HepG2 (cell line): ENCODE results near the gene MAGEC1. TPM values are rescaled to one million over a fixed set of nuclear protein-coding genes. Genes with fewer than 3 reads are reported as not detected.

Experiments used
- ATAC-seq: fragments of 200-7000 bp; cut with Tn5 transposase; 3 replicates; pipeline ENCODE4 v1.9.1; 2020; ENCODE audit warnings: mild to moderate bottlenecking, moderate library complexity
- BruUV-seq: library from RNA; stranded (reverse); fragments of 400-500 nt; replicated peaks from 2 replicates; lab custom pipeline; 2021; lab: Mats Ljungman, UMichigan
- CTCF ChIA-PET: fragments of 300-600 bp; formaldehyde crosslinking; extraction: SDS; loops from one replicate; lab custom pipeline; 2021; ENCODE audit warnings: low total read pairs, inconsistent platforms, low intra/inter-chr PET ratio; lab: Yijun Ruan, JAX
- POLR2A ChIA-PET: fragments of 350-600 bp; sonication (Branson Sonifier 250); formaldehyde crosslinking; loops from one replicate; lab custom pipeline; 2020; ENCODE audit warnings: antibody characterized with exemption, inconsistent platforms; lab: Yijun Ruan, JAX
- DNase-seq: peaks from one replicate; pipeline ENCODE4 v3.0.0-alpha.2; 2015; ENCODE audit warnings: low spot score
- FAIRE-seq: peaks from 3 replicates; lab custom pipeline; 2011; peaks lifted over from hg19 to GRCh38; lab: Jason Lieb, UNC
- H2AFZ ChIP-seq: one replicate; pipeline ENCODE4 v1.6.1; 2011; ENCODE audit warnings: low read length, inconsistent platforms
- H3K27ac ChIP-seq: fragments of 300-600 bp; 3 replicates; pipeline ENCODE4 v1.8.0; 2011; ENCODE audit warnings: mixed run types, mild to moderate bottlenecking, mixed read lengths, low read length, inconsistent platforms; ENCODE audit not compliant: insufficient read depth; ENCODE audit errors: extremely low read length
- H3K27me3 ChIP-seq, 2 experiments: fragments of 200-600 bp in 1 of 2; 2 replicates in 1 of 2; 3 replicates in 1 of 2; pipeline versions ENCODE4 v1.6.0 to v1.8.0; 2011; ENCODE audit warnings: low read length in 2 of 2, mild to moderate bottlenecking in 2 of 2, moderate library complexity in 2 of 2, inconsistent platforms in 1 of 2; ENCODE audit not compliant: insufficient read depth in 2 of 2, control insufficient read depth in 1 of 2
- H3K36me3 ChIP-seq, 2 experiments: fragments of 200-600 bp in 1 of 2; replicated peaks in 1 of 2; 2 replicates in 1 of 2; 3 replicates in 1 of 2; pipeline versions ENCODE4 v1.5.1 to v1.8.0; 2011; ENCODE audit warnings: low read length in 2 of 2, inconsistent platforms in 1 of 2; ENCODE audit not compliant: insufficient read depth in 2 of 2, control insufficient read depth in 1 of 2
- H3K4me1 ChIP-seq: 2 replicates; pipeline ENCODE4 v1.5.1; 2012; ENCODE audit warnings: low read length, inconsistent platforms; ENCODE audit not compliant: insufficient read depth
- H3K4me2 ChIP-seq: 2 replicates; pipeline ENCODE4 v1.6.0; 2011; ENCODE audit warnings: low read depth, low read length, inconsistent platforms
- H3K4me3 ChIP-seq, 3 experiments: fragments of 200-600 bp in 1 of 3; sonication (generic), shearing (Covaris generic) in 1 of 3; replicated peaks in 1 of 3; 2 replicates each; pipeline ENCODE4 v1.5.1; 2011 to 2016; ENCODE audit warnings: low read length in 3 of 3, inconsistent platforms in 2 of 3, low read depth in 2 of 3, mild to moderate bottlenecking in 2 of 3, control low read depth in 1 of 3, mixed read lengths in 1 of 3; ENCODE audit not compliant: insufficient read depth in 1 of 3
- H3K79me2 ChIP-seq: one replicate; pipeline ENCODE4 v1.6.1; 2011; ENCODE audit warnings: low read length, inconsistent platforms; ENCODE audit not compliant: insufficient read depth
- H3K9ac ChIP-seq: 2 replicates; pipeline ENCODE4 v1.6.0; 2011; ENCODE audit warnings: mild to moderate bottlenecking, low read depth, low read length, inconsistent platforms; ENCODE audit not compliant: insufficient read depth
- H3K9me3 ChIP-seq: 2 replicates; pipeline ENCODE4 v1.5.1; 2012; ENCODE audit warnings: mild to moderate bottlenecking, low read length
- H4K20me1 ChIP-seq: 2 replicates; pipeline ENCODE4 v1.6.0; 2011; ENCODE audit warnings: inconsistent platforms, mild to moderate bottlenecking, low read length, moderate library complexity; ENCODE audit not compliant: insufficient read depth
- DNMT1 ChIP-seq: sonication (generic); formaldehyde crosslinking; IDR thresholded peaks from 2 replicates; pipeline ENCODE4 v1.5.1; 2020; ENCODE audit warnings: mild to moderate bottlenecking, missing genetic modification reagents
- DPF2 ChIP-seq: sonication (generic); formaldehyde crosslinking; IDR thresholded peaks from 2 replicates; pipeline ENCODE4 v1.4.0; 2020; ENCODE audit warnings: mild to moderate bottlenecking, low read depth, missing genetic modification reagents, borderline replicate concordance
- HOXD1 ChIP-seq: sonication (generic); formaldehyde crosslinking; IDR thresholded peaks from 2 replicates; pipeline ENCODE4 v1.5.0; 2020; ENCODE audit warnings: missing genetic modification reagents
- SALL1 ChIP-seq: sonication (generic); formaldehyde crosslinking; IDR thresholded peaks from 2 replicates; pipeline ENCODE4 v1.8.0; 2022; ENCODE audit warnings: mild to moderate bottlenecking, missing genetic modification reagents
- SYNCRIP ChIP-seq: fragments of 200-400 bp; formaldehyde crosslinking; IDR thresholded peaks from 2 replicates; pipeline ENCODE4 v1.6.1; 2018; ENCODE audit warnings: mild to moderate bottlenecking, low read depth, low read length; ENCODE audit not compliant: insufficient read depth
- THAP11 ChIP-seq: IDR thresholded peaks from 2 replicates; pipeline ENCODE4 v1.6.1; 2016; ENCODE audit warnings: missing biosample characterization, missing genetic modification reagents
- THYN1 ChIP-seq: sonication (generic); formaldehyde crosslinking; IDR thresholded peaks from 2 replicates; pipeline ENCODE4 v1.8.1; 2023; ENCODE audit warnings: low read depth, mild to moderate bottlenecking, moderate library complexity, missing genetic modification reagents, borderline replicate concordance
- ZFP36L2 ChIP-seq: sonication (generic); formaldehyde crosslinking; IDR thresholded peaks from 2 replicates; pipeline ENCODE4 v1.4.0; 2020; ENCODE audit warnings: missing genetic modification reagents
- ZFP82 ChIP-seq: sonication (generic); formaldehyde crosslinking; IDR thresholded peaks from 2 replicates; pipeline ENCODE4 v1.5.1; 2020; ENCODE audit warnings: mild to moderate bottlenecking, missing genetic modification reagents, borderline replicate concordance
- ZNF296 ChIP-seq: sonication (generic); formaldehyde crosslinking; conservative IDR thresholded peaks from 2 replicates; pipeline ENCODE4 v1.5.0; 2020; ENCODE audit warnings: mild to moderate bottlenecking, missing genetic modification reagents
- WGBS: methylation state at CpG from one replicate; pipeline ENCODE4 v1.1.6; 2017; ENCODE audit warnings: low lambda C conversion rate; 5-methylcytosine and 5-hydroxymethylcytosine counted together
- in situ Hi-C: cut with HindIII; loops from 2 replicates; pipeline ENCODE4 v1.10.0; 2017; ENCODE audit warnings: low pct_unique_long_range_greater_than_20kb; ENCODE audit not compliant: extremely low pct_ligation_motif_present
- intact Hi-C: fragments of 100-400 bp; cut with micrococcal nuclease; formaldehyde crosslinking; loops from one replicate; pipeline ENCODE4 v1.10.0; 2022; ENCODE audit not compliant: unreplicated experiment
- polyA plus RNA-seq, 8 experiments: library from polyadenylated mRNA; depleted of rRNA in 3 of 8; stranded (reverse) in 7 of 8; unstranded in 1 of 8; fragments of >200 nt; fragmentation: Illumina TruSeq in 4 of 8; extraction: Trizol in 4 of 8; gene quantifications; 2 replicates each; pipeline versions ENCODE4 v1.2.1 to v1.2.3, GENCODE V29; 2011 to 2016; ENCODE audit warnings: low read depth in 4 of 8, missing spikeins in 1 of 8, mixed read lengths in 1 of 8; ENCODE audit not compliant: insufficient read depth in 1 of 8
- total RNA-seq, 5 experiments: library from RNA; depleted of rRNA; stranded (reverse); fragments of >200 nt; fragmentation: Illumina TruSeq; extraction: Trizol; gene quantifications; 2 replicates each; pipeline ENCODE4 v1.2.3, GENCODE V29; 2016; ENCODE audit warnings: low read depth in 1 of 5
- TF ChIP-seq, protein P1 (sequence below): IDR thresholded peaks from 2 replicates; pipeline ENCODE4 v1.6.1; 2016; ENCODE audit warnings: missing genetic modification reagents, missing compliant biosample characterization
- TF ChIP-seq, protein P2 (sequence below): sonication (generic); formaldehyde crosslinking; IDR thresholded peaks from 2 replicates; pipeline ENCODE4 v1.5.0; 2020; ENCODE audit warnings: mild to moderate bottlenecking, missing genetic modification reagents

MAGEC1 gene
- total and polyA plus RNA-seq, 2 of the 13 experiments (the other 11 are each of a cell fraction or from before 2014, with no cell fraction given) = not detected

DNA sequence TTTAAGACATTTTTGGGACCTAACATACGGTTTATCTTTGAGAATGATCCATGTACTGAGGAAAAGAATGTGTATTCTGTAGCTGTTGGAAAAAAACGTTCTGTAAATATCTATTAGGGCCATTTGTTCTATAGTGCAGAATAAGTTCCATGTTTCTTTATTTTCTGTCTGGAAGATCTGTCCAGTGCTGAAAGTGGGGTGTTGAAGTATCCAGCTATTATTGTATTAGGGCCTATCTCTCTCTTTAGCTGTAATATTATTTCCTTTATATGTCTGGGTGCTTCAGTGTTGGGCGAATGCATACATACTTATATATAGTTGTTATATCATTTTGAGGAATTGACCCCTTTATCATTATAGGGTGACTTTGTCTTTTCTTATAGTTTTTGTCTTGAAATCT, 24.7 kb downstream of the MAGEC1 start:
- no TSS peak for BruUV-seq
- no peak overlapping the region for H2AFZ ChIP-seq
- 2% methylated on average over 3 of the region's 3 CpGs for WGBS
- in situ Hi-C loops = no loop called here
- no peaks in the 10 kb centered on the region for H4K20me1 ChIP-seq
- FAIRE-seq (no peak), ATAC-seq (no peak), DNase-seq (no peak)
- no peak overlapping the region for H3K4me3 ChIP-seq
- H3K4me1 ChIP-seq = no peaks in the 10 kb centered on the region
- no peak overlapping the region for H3K9ac ChIP-seq
- peaks cover 42% of the 10 kb centered on the region for H3K9me3 ChIP-seq
- no peaks in the 10 kb centered on the region for H3K79me2 ChIP-seq
- H3K27ac ChIP-seq = no peak overlapping the region
- no peaks in the 10 kb centered on the region for H3K36me3 ChIP-seq
- intact Hi-C loops = no loop called here
- no peaks in the 10 kb centered on the region for H3K27me3 ChIP-seq
- POLR2A ChIA-PET = no interaction called here
- H3K4me2 ChIP-seq = no peak overlapping the region
- CTCF ChIA-PET = no interaction called here
- TF ChIP-seq THYN1 (CRISPR knock-in tag) = no peak
- TF ChIP-seq, protein P1, sequence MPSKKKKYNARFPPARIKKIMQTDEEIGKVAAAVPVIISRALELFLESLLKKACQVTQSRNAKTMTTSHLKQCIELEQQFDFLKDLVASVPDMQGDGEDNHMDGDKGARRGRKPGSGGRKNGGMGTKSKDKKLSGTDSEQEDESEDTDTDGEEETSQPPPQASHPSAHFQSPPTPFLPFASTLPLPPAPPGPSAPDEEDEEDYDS (CRISPR knock-in tag) = no peak
- no peak for TF ChIP-seq ZFP82 (CRISPR knock-in tag)
- no peak for TF ChIP-seq SALL1
- no peak for TF ChIP-seq ZNF296 (CRISPR knock-in tag)
- TF ChIP-seq, protein P2, sequence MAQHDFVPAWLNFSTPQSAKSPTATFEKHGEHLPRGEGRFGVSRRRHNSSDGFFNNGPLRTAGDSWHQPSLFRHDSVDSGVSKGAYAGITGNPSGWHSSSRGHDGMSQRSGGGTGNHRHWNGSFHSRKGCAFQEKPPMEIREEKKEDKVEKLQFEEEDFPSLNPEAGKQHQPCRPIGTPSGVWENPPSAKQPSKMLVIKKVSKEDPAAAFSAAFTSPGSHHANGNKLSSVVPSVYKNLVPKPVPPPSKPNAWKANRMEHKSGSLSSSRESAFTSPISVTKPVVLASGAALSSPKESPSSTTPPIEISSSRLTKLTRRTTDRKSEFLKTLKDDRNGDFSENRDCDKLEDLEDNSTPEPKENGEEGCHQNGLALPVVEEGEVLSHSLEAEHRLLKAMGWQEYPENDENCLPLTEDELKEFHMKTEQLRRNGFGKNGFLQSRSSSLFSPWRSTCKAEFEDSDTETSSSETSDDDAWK (CRISPR knock-in tag) = no peak
- no peak for TF ChIP-seq ZFP36L2 (CRISPR knock-in tag)
- TF ChIP-seq DPF2 (CRISPR knock-in tag) = no peak
- no peak for TF ChIP-seq HOXD1
- no peak for TF ChIP-seq THAP11 (CRISPR knock-in tag)
- TF ChIP-seq DNMT1 (CRISPR knock-in tag) = no peak
- TF ChIP-seq SYNCRIP = no peak
- TF ChIP-seq, all 625 proteins: peak for 0
